C4-2B (cell line): ENCODE results near the gene AGAP1.

ENCODE experiments used
- CTCF ChIP-seq: fragments of 450-650 bp; conservative IDR thresholded peaks from 2 replicates; pipeline ENCODE4 v1.5.1; 2017; ENCODE audit warnings: mild to moderate bottlenecking
- ZFX ChIP-seq: fragments of 450-650 bp; IDR thresholded peaks from 2 replicates; pipeline ENCODE4 v1.6.1; 2017

GRCh38 chr2:235747001-235747785 is 253.3 kb downstream of the AGAP1 start:
- TF ChIP-seq CTCF (no peak), ZFX (no peak)
